GM12892 (cell line): ENCODE data around the gene MNDA.
"Not testable (repeated sequence)": the region's sequence is repeated elsewhere in the genome, so short reads cannot be mapped to it uniquely, and the experiment has no call there.

Experiments used
- POLR2A ChIP-seq: IDR thresholded peaks from 2 replicates; pipeline ENCODE4 v1.6.1; 2011; ENCODE audit warnings: low read depth, low read length, control low read depth
- POLR2AphosphoS5 ChIP-seq: IDR thresholded peaks from 2 replicates; pipeline ENCODE4 v1.6.1; 2011; ENCODE audit warnings: low read depth, low read length, control low read depth
- TAF1 ChIP-seq: IDR thresholded peaks from 2 replicates; pipeline ENCODE4 v1.6.1; 2011; ENCODE audit warnings: low read depth, mild to moderate bottlenecking, control low read depth, low read length, borderline replicate concordance

DNA sequence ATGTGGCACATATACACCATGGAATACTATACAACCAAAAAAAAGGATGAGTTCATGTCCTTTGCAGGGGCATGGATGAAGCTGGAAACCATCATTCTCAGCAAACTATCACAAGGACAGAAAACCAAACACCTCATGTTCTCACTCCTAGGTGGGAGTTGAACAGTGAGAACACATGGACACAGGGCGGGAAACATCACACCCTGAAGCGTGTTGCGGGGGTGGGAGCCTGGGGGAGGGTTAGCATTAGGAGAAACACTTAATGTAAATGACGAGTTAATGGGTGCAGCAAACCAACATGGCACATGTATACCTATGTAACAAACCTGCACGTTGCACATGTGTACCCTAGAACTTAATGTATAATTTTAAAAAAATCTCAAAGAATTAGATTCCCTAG lies 39.3 kb downstream of the MNDA start:
- TF ChIP-seq TAF1, POLR2A, POLR2AphosphoS5: not testable (repeated sequence)
